NCI-H2029 treated with DMSO at 0.1 percent for 48 hours (cell line): Measurements from ENCODE around the gene CFL2.

Experiments
- DNase-seq: peaks from one replicate; lab custom pipeline; 2025; lab: John Stamatoyannopoulos, UW

The CFL2 gene

GRCh38 chr14:34676516-34677211 lies 37.7 kb downstream of the CFL2 start:
- peak; percentile 69 for DNase-seq

GRCh38 chr14:34673702-34674101 lies 40.7 kb downstream of the CFL2 start:
- DNase-seq: no peak

DNA sequence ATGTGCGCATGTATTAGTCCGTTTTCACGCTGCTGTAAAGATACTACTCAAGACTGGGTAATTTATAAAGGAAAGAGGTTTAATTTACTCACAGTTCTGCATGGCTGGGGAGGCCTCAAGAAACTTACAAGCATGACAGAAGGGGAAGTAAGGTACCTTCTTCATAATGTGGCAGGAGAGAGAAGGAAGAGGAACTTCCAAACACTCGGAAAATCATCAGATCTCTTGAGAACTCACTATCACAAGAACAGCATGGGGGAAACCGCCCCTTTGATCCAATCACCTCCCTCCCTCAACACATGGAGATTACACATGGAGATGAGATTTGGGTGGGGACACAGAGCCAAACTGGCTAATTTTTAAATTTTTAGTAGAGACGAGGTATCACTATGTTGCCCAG lies 42.7 kb downstream of the CFL2 start:
- no peak for DNase-seq

- DNase-seq: no peak
Observed at GRCh38 chr14:34668111-34668510, 46.3 kb downstream of the CFL2 start.

GRCh38 chr14:34667007-34667406 lies 47.4 kb downstream of the CFL2 start:
- no peak for DNase-seq

- no peak for DNase-seq
Observed at GRCh38 chr14:34665785-34666435, 48.5 kb downstream of the CFL2 start.

- no peak for DNase-seq
Observed at GRCh38 chr14:34662561-34663088, 51.8 kb downstream of the CFL2 start.

DNA sequence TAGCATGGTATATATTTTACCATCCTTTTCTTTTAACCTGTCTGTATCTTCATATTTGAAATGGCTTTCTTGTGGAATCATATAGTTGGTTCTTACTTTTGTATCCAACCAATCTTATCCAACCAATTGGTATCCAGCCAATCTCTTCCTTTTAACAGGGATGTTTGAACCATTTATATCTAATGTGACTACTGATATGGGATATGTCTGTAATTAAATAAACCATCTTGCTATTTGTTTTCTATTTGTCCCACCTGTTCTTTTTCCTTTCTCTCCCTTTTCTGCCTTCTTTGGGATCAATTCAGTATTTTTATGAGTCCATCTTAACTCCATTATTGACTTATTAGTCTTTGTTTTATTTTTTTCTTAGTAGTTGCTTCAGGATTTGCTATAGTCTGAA lies 53.6 kb downstream of the CFL2 start:
- no peak for DNase-seq
